ENCODE measurements around the gene C5orf47.

GRCh38 chr5:173963867-173964441, 25.0 kb upstream of the C5orf47 start:
- TF ChIP-seq JUND (IDR thresholded peaks at IDR 0.05), result no peak
- TF ChIP-seq ZBTB33 (IDR thresholded peaks at IDR 0.05), result no peak
- no peak for TF ChIP-seq REST (IDR thresholded peaks at IDR 0.05)
- TF ChIP-seq SP1 (IDR thresholded peaks at IDR 0.05), result no peak
- no peak for TF ChIP-seq CTCF (IDR thresholded peaks at IDR 0.05; ENCODE audit: low read depth, low read length, missing input control)
- no peak for TF ChIP-seq EGR1 (IDR thresholded peaks at IDR 0.05; ENCODE audit: low read depth in 2 of 2)
- no peak for TF ChIP-seq HNF4G (IDR thresholded peaks at IDR 0.05)
- no peak for TF ChIP-seq YY1 (IDR thresholded peaks at IDR 0.05)
- no peak for TF ChIP-seq RAD21 (IDR thresholded peaks at IDR 0.05)
- TF ChIP-seq HNF4A (conservative IDR thresholded peaks at IDR 0.05), result no peak
- no peak for TF ChIP-seq MAX (IDR thresholded peaks at IDR 0.05)
- TF ChIP-seq ATF3 (IDR thresholded peaks at IDR 0.05), result no peak
- no peak for TF ChIP-seq RXRA (IDR thresholded peaks at IDR 0.05)

All from liver (tissue), 3 donors.